ENCODE data around the gene SUV39H2. TPM values are rescaled to one million over a fixed set of nuclear protein-coding genes. Genes with fewer than 3 reads are reported as not detected.
"Not testable (repeated sequence)": the region's sequence is repeated elsewhere in the genome, so short reads cannot be mapped to it uniquely, and the experiment has no call there.

The SUV39H2 gene
- total RNA-seq, 1 donor from 2014 or later = 14.2 TPM

- no peak for DNase-seq (ENCODE audit: low spot score)
These were observed 57.9 kb downstream of the SUV39H2 start for GRCh38 chr10:14936584-14936983.

- not testable (repeated sequence) for DNase-seq (ENCODE audit: low spot score)
These were observed 60.3 kb downstream of the SUV39H2 start for GRCh38 chr10:14938971-14939370.

GRCh38 chr10:14942147-14942949 lies 63.7 kb downstream of the SUV39H2 start:
- DNase-seq (ENCODE audit: low spot score) = peak; percentile 58

GRCh38 chr10:14942950-14943338 lies 64.3 kb downstream of the SUV39H2 start:
- not testable (repeated sequence) for DNase-seq (ENCODE audit: low spot score)

- no peak for DNase-seq (ENCODE audit: low spot score)
These were observed 66.4 kb downstream of the SUV39H2 start for GRCh38 chr10:14945108-14945507.

- no peak for DNase-seq (ENCODE audit: low spot score)
These were observed 68.6 kb downstream of the SUV39H2 start for GRCh38 chr10:14947268-14947667.

GRCh38 chr10:14949291-14949690 lies 70.6 kb downstream of the SUV39H2 start:
- no peak for DNase-seq (ENCODE audit: low spot score)

GRCh38 chr10:14952851-14953423 lies 74.3 kb downstream of the SUV39H2 start:
- DNase-seq (ENCODE audit: low spot score) = no peak

GRCh38 chr10:14953424-14954000 lies 74.8 kb downstream of the SUV39H2 start:
- DNase-seq (ENCODE audit: low spot score) = peak; percentile 60

Other genes with a start within 250 kb of the SUV39H2 start
- gene FAM107B, start 104.0 kb upstream of the SUV39H2 start, total RNA-seq = 67.2 TPM
- 3.8 TPM for gene CDNF, start 40.8 kb upstream of the SUV39H2 start, total RNA-seq
- gene HSPA14, start 40.6 kb upstream of the SUV39H2 start, total RNA-seq = 15.4 TPM
- 14.4 TPM for gene MSANTD7, start 40.6 kb upstream of the SUV39H2 start, total RNA-seq
- 21.6 TPM for gene DCLRE1C, start 75.2 kb downstream of the SUV39H2 start, total RNA-seq
- 1.1 TPM for gene MEIG1, start 80.5 kb downstream of the SUV39H2 start, total RNA-seq
- not detected for gene OLAH, start 165.1 kb downstream of the SUV39H2 start, total RNA-seq
- 0.86 TPM for gene ACBD7, start 209.9 kb downstream of the SUV39H2 start, total RNA-seq
- gene RPP38, start 218.5 kb downstream of the SUV39H2 start, total RNA-seq = 19.1 TPM